H9 (cell line): ENCODE data around the gene SH3BGR. TPM values are rescaled to one million over a fixed set of nuclear protein-coding genes. Genes with fewer than 3 reads are reported as not detected.

Experiments used
- DNase-seq: peaks from one replicate; pipeline ENCODE4 v3.0.0-alpha.2; 2017
- H2AFZ ChIP-seq: one replicate; pipeline ENCODE4 v1.6.1; 2013; ENCODE audit warnings: mild to moderate bottlenecking, low read length, control low read depth, moderate library complexity
- H2AK5ac ChIP-seq: 2 replicates; pipeline ENCODE4 v1.6.1; 2013; ENCODE audit warnings: low read length, control low read depth, mixed read lengths; ENCODE audit not compliant: insufficient read length
- H2BK120ac ChIP-seq: one replicate; pipeline ENCODE4 v1.6.1; 2013; ENCODE audit warnings: low read depth, mild to moderate bottlenecking, low read length, control low read depth, inconsistent platforms; ENCODE audit not compliant: poor library complexity, severe bottlenecking
- H2BK12ac ChIP-seq: 2 replicates; pipeline ENCODE4 v1.6.1; 2013; ENCODE audit warnings: low read length, control low read depth, mixed read lengths, low read depth; ENCODE audit not compliant: insufficient read length
- H2BK15ac ChIP-seq: 2 replicates; pipeline ENCODE4 v1.6.1; 2013; ENCODE audit warnings: low read depth, low read length, control low read depth
- H2BK20ac ChIP-seq: one replicate; pipeline ENCODE4 v1.6.1; 2013; ENCODE audit warnings: low read depth, mild to moderate bottlenecking, low read length, control low read depth, inconsistent platforms; ENCODE audit not compliant: poor library complexity, severe bottlenecking
- H2BK5ac ChIP-seq: 2 replicates; pipeline ENCODE4 v1.6.1; 2013; ENCODE audit warnings: low read length, control low read depth, mixed read lengths; ENCODE audit not compliant: insufficient read length
- H3K14ac ChIP-seq: 2 replicates; pipeline ENCODE4 v1.6.1; 2013; ENCODE audit warnings: low read length, control low read depth; ENCODE audit not compliant: insufficient read depth
- H3K18ac ChIP-seq: 2 replicates; pipeline ENCODE4 v1.6.1; 2013; ENCODE audit warnings: low read depth, mild to moderate bottlenecking, mixed read lengths, low read length, control low read depth; ENCODE audit not compliant: insufficient read length
- H3K23ac ChIP-seq: 2 replicates; pipeline ENCODE4 v1.6.1; 2013; ENCODE audit warnings: low read length, control low read depth, mixed read lengths, low read depth; ENCODE audit not compliant: insufficient read length
- H3K23me2 ChIP-seq: 2 replicates; pipeline ENCODE4 v1.6.1; 2013; ENCODE audit warnings: low read depth, mild to moderate bottlenecking, mixed read lengths, low read length, control low read depth; ENCODE audit not compliant: insufficient read length, poor library complexity, severe bottlenecking
- H3K27ac ChIP-seq: 2 replicates; pipeline ENCODE4 v1.5.1; 2013; ENCODE audit warnings: low read length, control low read depth, mixed read lengths, low read depth; ENCODE audit not compliant: insufficient read length
- H3K27me3 ChIP-seq: 2 replicates; pipeline ENCODE4 v1.6.1; 2013; ENCODE audit warnings: low read length, control low read depth, inconsistent platforms; ENCODE audit not compliant: insufficient read depth
- H3K4ac ChIP-seq: 2 replicates; pipeline ENCODE4 v1.6.1; 2013; ENCODE audit warnings: low read depth, mild to moderate bottlenecking, control low read depth, inconsistent platforms, low read length, moderate library complexity
- H3K4me1 ChIP-seq: 2 replicates; pipeline ENCODE4 v1.6.1; 2013; ENCODE audit warnings: low read length, control low read depth, inconsistent platforms; ENCODE audit not compliant: insufficient read depth
- H3K4me2 ChIP-seq: 2 replicates; pipeline ENCODE4 v1.6.1; 2013; ENCODE audit warnings: low read length, control low read depth, mixed read lengths; ENCODE audit not compliant: insufficient read length, insufficient read depth
- H3K56ac ChIP-seq: 2 replicates; pipeline ENCODE4 v1.6.1; 2013; ENCODE audit warnings: low read depth, mild to moderate bottlenecking, mixed read lengths, low read length, control low read depth; ENCODE audit not compliant: insufficient read length
- H3K79me1 ChIP-seq: 2 replicates; pipeline ENCODE4 v1.6.1; 2013; ENCODE audit warnings: low read depth, mild to moderate bottlenecking, moderate library complexity, low read length, control low read depth, inconsistent platforms; ENCODE audit not compliant: insufficient read depth, poor library complexity, severe bottlenecking
- H3K79me2 ChIP-seq: 2 replicates; pipeline ENCODE4 v1.6.1; 2013; ENCODE audit warnings: low read length, control low read depth, inconsistent platforms; ENCODE audit not compliant: insufficient read depth
- H3K9ac ChIP-seq: 2 replicates; pipeline ENCODE4 v1.6.1; 2013; ENCODE audit warnings: low read length, control low read depth, mixed read lengths; ENCODE audit not compliant: insufficient read length; ENCODE audit errors: extremely low read depth
- H3K9me3 ChIP-seq: one replicate; pipeline ENCODE4 v1.6.1; 2013; ENCODE audit warnings: low read depth, low read length, inconsistent platforms; ENCODE audit not compliant: control insufficient read depth
- H3T11ph ChIP-seq: one replicate; pipeline ENCODE4 v1.6.1; 2013; ENCODE audit warnings: mild to moderate bottlenecking, low read length, control low read depth, inconsistent platforms
- H4K20me1 ChIP-seq: one replicate; pipeline ENCODE4 v1.6.1; 2013; ENCODE audit not compliant: control insufficient read depth, insufficient read length, insufficient read depth
- H4K5ac ChIP-seq: 2 replicates; pipeline ENCODE4 v1.6.1; 2013; ENCODE audit warnings: low read depth, mild to moderate bottlenecking, mixed read lengths, low read length, control low read depth; ENCODE audit not compliant: insufficient read length
- H4K8ac ChIP-seq: replicated peaks from 2 replicates; pipeline ENCODE4 v1.6.1; 2013; ENCODE audit warnings: low read length, control low read depth, mixed read lengths, low read depth; ENCODE audit not compliant: insufficient read length
- H4K91ac ChIP-seq: 2 replicates; pipeline ENCODE4 v1.6.1; 2013; ENCODE audit warnings: low read depth, mild to moderate bottlenecking, moderate library complexity, mixed read lengths, low read length, control low read depth; ENCODE audit not compliant: insufficient read length
- H3K27ac Mint-ChIP-seq, 3 experiments: 2 replicates in 2 of 3; 3 replicates in 1 of 3; pipeline ENCODE4 v1.8.0; 2020 to 2021; ENCODE audit warnings: mixed read lengths in 3 of 3, mild to moderate bottlenecking in 1 of 3, moderate library complexity in 1 of 3
- H3K27me3 Mint-ChIP-seq: 2 replicates; pipeline ENCODE4 v1.8.0; 2021; ENCODE audit warnings: low read depth, mild to moderate bottlenecking, moderate library complexity, mixed read lengths
- H3K36me3 Mint-ChIP-seq, 3 experiments: 2 replicates in 2 of 3; 3 replicates in 1 of 3; pipeline ENCODE4 v1.8.0; 2020 to 2021; ENCODE audit warnings: low read depth in 3 of 3, mixed read lengths in 3 of 3; ENCODE audit not compliant: insufficient read depth in 1 of 3
- H3K4me1 Mint-ChIP-seq, 2 experiments: 2 replicates each; pipeline ENCODE4 v1.8.0; 2020; ENCODE audit warnings: mixed read lengths in 2 of 2
- H3K4me3 Mint-ChIP-seq, 2 experiments: 2 replicates in 1 of 2; 3 replicates in 1 of 2; pipeline ENCODE4 v1.8.0; 2020 to 2021; ENCODE audit warnings: mild to moderate bottlenecking in 2 of 2, mixed read lengths in 2 of 2, moderate library complexity in 1 of 2
- H3K9me3 Mint-ChIP-seq, 2 experiments: 2 replicates in 1 of 2; 3 replicates in 1 of 2; pipeline ENCODE4 v1.8.0; 2020; ENCODE audit warnings: mild to moderate bottlenecking in 2 of 2, mixed read lengths in 2 of 2, moderate library complexity in 1 of 2
- CTCF ChIP-seq: fragments of 200-600 bp; sonication (generic); conservative IDR thresholded peaks from 3 replicates; pipeline ENCODE4 v1.8.0; 2021; ENCODE audit warnings: antibody characterized with exemption, mild to moderate bottlenecking
- WGBS: extraction: QIAGEN DNeasy Blood & Tissue Kit; methylation state at CpG from one replicate; pipeline ENCODE4 v1.1.7; 2013; ENCODE audit warnings: missing lambda C conversion rate, low lambda C conversion rate, mixed read lengths; ENCODE audit not compliant: insufficient read length; ENCODE audit errors: extremely low coverage; 5-methylcytosine and 5-hydroxymethylcytosine counted together
- total RNA-seq: library from RNA; stranded (reverse); gene quantifications from 2 replicates; pipeline ENCODE4 v1.2.1, GENCODE V29; 2021

Gene SH3BGR
- total RNA-seq, 1 experiment from 2014 or later, result 2.9 TPM

- Mint-ChIP-seq H3K27me3 (peaks cover 3% of the 10 kb centered on the region; the same call in 1 of the 2 replicates), H3K4me3 (no peak overlapping the region), H3K9me3 (no peaks in the 10 kb centered on the region; a peak in 1 of 5 replicates), H3K27ac (peak overlapping the region in 1 of 3 experiments; percentile 8; a peak in 1 of 7 replicates), H3K36me3 (peaks cover 0 to 5% (median 2%) of the 10 kb centered on the region in 3 experiments; a peak in 3 of 7 replicates), H3K4me1 (peaks cover 14 to 26% of the 10 kb centered on the region in 2 experiments)
- Histone ChIP-seq H3K9ac (no peak overlapping the region), H4K5ac (no peak overlapping the region), H2BK20ac (no peak overlapping the region), H3K56ac (no peak overlapping the region), H4K20me1 (no peaks in the 10 kb centered on the region), H2BK15ac (no peak overlapping the region), H3K4me1 (no peaks in the 10 kb centered on the region; the same call in 1 of the 2 replicates), H4K8ac (no peak overlapping the region), H3T11ph (no peak overlapping the region), H3K9me3 (no peaks in the 10 kb centered on the region), H2BK5ac (no peak overlapping the region), H4K91ac (no peak overlapping the region), H3K14ac (no peak overlapping the region), H3K79me1 (no peaks in the 10 kb centered on the region), H3K4me2 (no peak overlapping the region), H3K27ac (no peak overlapping the region), H2BK120ac (no peak overlapping the region), H2AFZ (no peak overlapping the region), H3K23me2 (no peaks in the 10 kb centered on the region), H3K27me3 (no peaks in the 10 kb centered on the region), H3K23ac (no peak overlapping the region), H3K4ac (no peak overlapping the region), H3K79me2 (no peaks in the 10 kb centered on the region), H2BK12ac (no peak overlapping the region), H3K18ac (no peak overlapping the region), H2AK5ac (no peak overlapping the region)
- DNase-seq, result no peak
- TF ChIP-seq CTCF, result no peak
- WGBS, result no CpG with 5 or more reads among the region's 5 CpGs
Observed at GRCh38 chr21:39518847-39519210, 67.1 kb downstream of the SH3BGR start.
